ENCODE results near the gene TBCD. TPM values are rescaled to one million over a fixed set of nuclear protein-coding genes. Genes with fewer than 3 reads are reported as not detected.
A peak's percentile ranks its signal among the peaks of the same experiment; 100 is the strongest.

TBCD gene
- total and polyA plus RNA-seq, 9 of the 15 experiments (the other 6 are each of a cell fraction or from before 2014, with no cell fraction given) = 8.9 to 98.5 (median 28.0) TPM

DNA sequence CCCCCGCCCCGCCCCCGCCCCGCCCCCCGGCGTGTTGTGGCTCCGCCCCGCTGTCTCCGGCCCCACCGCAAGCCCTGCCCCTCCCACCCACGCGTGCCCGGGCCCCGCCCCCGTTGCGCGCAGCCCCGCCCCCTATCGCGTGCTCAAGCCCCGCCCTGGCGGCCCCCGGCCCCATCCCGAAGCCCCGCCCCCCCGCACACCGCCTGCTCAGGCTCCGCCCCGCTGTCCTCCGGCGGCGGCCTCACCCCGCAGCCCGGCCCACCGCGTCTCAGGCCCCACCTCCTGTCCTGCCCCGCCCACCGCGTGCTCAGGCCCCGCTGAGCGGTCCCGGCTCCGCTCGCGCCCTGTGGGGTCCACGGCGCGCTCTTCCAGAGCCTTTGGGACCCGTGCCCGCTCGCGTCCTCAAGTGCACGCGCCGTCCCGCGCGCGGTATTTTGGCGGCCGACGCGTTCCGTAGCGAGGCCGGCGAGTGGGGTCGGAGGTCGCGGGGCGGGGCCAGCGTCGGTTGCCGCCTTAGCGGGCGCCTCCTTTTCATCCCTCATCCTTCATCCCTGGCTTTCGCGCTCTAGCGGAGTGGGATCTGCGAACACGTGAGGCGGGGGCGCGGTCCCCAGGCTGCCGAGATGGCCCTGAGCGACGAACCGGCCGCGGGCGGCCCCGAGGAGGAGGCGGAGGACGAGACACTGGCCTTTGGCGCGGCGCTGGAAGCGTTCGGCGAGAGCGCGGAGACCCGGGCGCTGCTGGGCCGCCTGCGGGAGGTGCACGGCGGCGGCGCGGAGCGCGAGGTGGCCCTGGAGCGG lies at the start of gene TBCD (continued):
- TF ChIP-seq CCNT2 (IDR thresholded peaks at IDR 0.05; ENCODE audit: borderline replicate concordance, extremely low read depth, insufficient read length, low read depth, low read length) = peak; percentile 77
- TF ChIP-seq MTA1 (IDR thresholded peaks at IDR 0.05; ENCODE audit: borderline replicate concordance) = 0 out of 2 replicates have a peak, but pooled peaks have one; percentile 38
- TF ChIP-seq, protein P1, sequence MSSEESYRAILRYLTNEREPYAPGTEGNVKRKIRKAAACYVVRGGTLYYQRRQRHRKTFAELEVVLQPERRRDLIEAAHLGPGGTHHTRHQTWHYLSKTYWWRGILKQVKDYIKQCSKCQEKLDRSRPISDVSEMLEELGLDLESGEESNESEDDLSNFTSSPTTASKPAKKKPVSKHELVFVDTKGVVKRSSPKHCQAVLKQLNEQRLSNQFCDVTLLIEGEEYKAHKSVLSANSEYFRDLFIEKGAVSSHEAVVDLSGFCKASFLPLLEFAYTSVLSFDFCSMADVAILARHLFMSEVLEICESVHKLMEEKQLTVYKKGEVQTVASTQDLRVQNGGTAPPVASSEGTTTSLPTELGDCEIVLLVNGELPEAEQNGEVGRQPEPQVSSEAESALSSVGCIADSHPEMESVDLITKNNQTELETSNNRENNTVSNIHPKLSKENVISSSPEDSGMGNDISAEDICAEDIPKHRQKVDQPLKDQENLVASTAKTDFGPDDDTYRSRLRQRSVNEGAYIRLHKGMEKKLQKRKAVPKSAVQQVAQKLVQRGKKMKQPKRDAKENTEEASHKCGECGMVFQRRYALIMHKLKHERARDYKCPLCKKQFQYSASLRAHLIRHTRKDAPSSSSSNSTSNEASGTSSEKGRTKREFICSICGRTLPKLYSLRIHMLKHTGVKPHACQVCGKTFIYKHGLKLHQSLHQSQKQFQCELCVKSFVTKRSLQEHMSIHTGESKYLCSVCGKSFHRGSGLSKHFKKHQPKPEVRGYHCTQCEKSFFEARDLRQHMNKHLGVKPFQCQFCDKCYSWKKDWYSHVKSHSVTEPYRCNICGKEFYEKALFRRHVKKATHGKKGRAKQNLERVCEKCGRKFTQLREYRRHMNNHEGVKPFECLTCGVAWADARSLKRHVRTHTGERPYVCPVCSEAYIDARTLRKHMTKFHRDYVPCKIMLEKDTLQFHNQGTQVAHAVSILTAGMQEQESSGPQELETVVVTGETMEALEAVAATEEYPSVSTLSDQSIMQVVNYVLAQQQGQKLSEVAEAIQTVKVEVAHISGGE (CRISPR knock-in tag; IDR thresholded peaks at IDR 0.05) = peak in 1 of 3 experiments; percentile 70; a peak in 1 of 6 replicates
- peak; percentile 94 for TF ChIP-seq ZNF511 (CRISPR knock-in tag; IDR thresholded peaks at IDR 0.05)
- no peak for TF ChIP-seq NBN (IDR thresholded peaks at IDR 0.05; ENCODE audit: low read depth)
- TF ChIP-seq E2F3 (CRISPR knock-in tag; IDR thresholded peaks at IDR 0.05) = peak; percentile 82; the same call in 1 of the 2 replicates
- TF ChIP-seq ETV5 (CRISPR knock-in tag; IDR thresholded peaks at IDR 0.05; ENCODE audit: low read depth) = no peak
- TF ChIP-seq ZNF354B (CRISPR knock-in tag; IDR thresholded peaks at IDR 0.05) = no peak
- TF ChIP-seq ZNF76 (CRISPR knock-in tag; IDR thresholded peaks at IDR 0.05; ENCODE audit: borderline replicate concordance) = 0 out of 2 replicates have a peak, but pooled peaks have one; percentile 23
- peak; percentile 56 for TF ChIP-seq ATF7 (IDR thresholded peaks at IDR 0.05)
- no peak for TF ChIP-seq PHB (CRISPR knock-in tag; IDR thresholded peaks at IDR 0.05)
- TF ChIP-seq, protein P2, sequence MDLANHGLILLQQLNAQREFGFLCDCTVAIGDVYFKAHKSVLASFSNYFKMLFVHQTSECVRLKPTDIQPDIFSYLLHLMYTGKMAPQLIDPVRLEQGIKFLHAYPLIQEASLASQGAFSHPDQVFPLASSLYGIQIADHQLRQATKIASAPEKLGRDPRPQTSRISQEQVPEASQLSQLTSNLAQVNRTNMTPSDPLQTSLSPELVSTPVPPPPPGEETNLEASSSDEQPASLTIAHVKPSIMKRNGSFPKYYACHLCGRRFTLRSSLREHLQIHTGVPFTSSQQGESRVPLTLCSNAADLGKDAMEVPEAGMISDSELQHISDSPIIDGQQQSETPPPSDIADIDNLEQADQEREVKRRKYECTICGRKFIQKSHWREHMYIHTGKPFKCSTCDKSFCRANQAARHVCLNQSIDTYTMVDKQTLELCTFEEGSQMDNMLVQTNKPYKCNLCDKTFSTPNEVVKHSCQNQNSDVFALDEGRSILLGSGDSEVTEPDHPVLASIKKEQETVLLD (IDR thresholded peaks at IDR 0.05) = no peak
- TF ChIP-seq, protein P3, sequence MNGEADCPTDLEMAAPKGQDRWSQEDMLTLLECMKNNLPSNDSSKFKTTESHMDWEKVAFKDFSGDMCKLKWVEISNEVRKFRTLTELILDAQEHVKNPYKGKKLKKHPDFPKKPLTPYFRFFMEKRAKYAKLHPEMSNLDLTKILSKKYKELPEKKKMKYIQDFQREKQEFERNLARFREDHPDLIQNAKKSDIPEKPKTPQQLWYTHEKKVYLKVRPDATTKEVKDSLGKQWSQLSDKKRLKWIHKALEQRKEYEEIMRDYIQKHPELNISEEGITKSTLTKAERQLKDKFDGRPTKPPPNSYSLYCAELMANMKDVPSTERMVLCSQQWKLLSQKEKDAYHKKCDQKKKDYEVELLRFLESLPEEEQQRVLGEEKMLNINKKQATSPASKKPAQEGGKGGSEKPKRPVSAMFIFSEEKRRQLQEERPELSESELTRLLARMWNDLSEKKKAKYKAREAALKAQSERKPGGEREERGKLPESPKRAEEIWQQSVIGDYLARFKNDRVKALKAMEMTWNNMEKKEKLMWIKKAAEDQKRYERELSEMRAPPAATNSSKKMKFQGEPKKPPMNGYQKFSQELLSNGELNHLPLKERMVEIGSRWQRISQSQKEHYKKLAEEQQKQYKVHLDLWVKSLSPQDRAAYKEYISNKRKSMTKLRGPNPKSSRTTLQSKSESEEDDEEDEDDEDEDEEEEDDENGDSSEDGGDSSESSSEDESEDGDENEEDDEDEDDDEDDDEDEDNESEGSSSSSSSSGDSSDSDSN (IDR thresholded peaks at IDR 0.05; ENCODE audit: borderline replicate concordance in 1 of 2, low read depth in 2 of 2, low read length in 2 of 2) = peak; percentile 18 to 68; a peak in 1 of 4 replicates
- no peak for TF ChIP-seq PTBP1 (IDR thresholded peaks at IDR 0.05; ENCODE audit: low read depth, low read length)
- peak; percentile 38 for TF ChIP-seq PHF20 (IDR thresholded peaks at IDR 0.05; ENCODE audit: partially characterized antibody)
- no peak for TF ChIP-seq KAT2B (IDR thresholded peaks at IDR 0.05; ENCODE audit: low read depth, low read length)
- TF ChIP-seq E2F4 (CRISPR knock-in tag; IDR thresholded peaks at IDR 0.05; ENCODE audit: low read depth) = peak; percentile 41; the same call in 1 of the 2 replicates
- no peak for TF ChIP-seq ZNF124 (CRISPR knock-in tag; IDR thresholded peaks at IDR 0.05)
